NCI-H2196 treated with DMSO at 0.1 percent for 48 hours (cell line): ENCODE measurements around the gene ELAVL1.
A peak's percentile ranks its signal among the peaks of the same experiment; 100 is the strongest.
"Not testable (repeated sequence)": the region's sequence is repeated elsewhere in the genome, so short reads cannot be mapped to it uniquely, and the experiment has no call there.

ENCODE experiments used
- DNase-seq: peaks from one replicate; lab custom pipeline; 2025; ENCODE audit not compliant: unreplicated experiment; lab: John Stamatoyannopoulos, UW

The ELAVL1 gene

GRCh38 chr19:7924241-7924640, 81.2 kb downstream of the ELAVL1 start:
- DNase-seq = no peak

GRCh38 chr19:7923295-7924191, 81.9 kb downstream of the ELAVL1 start:
- no peak for DNase-seq

- no peak for DNase-seq
Measured at GRCh38 chr19:7922836-7923195, 82.6 kb downstream of the ELAVL1 start.

- no peak for DNase-seq
Measured at GRCh38 chr19:7921967-7922835, 83.2 kb downstream of the ELAVL1 start.

GRCh38 chr19:7921302-7921966, 84.0 kb downstream of the ELAVL1 start:
- no peak for DNase-seq

GRCh38 chr19:7920519-7921301, 84.7 kb downstream of the ELAVL1 start:
- DNase-seq = peak; percentile 97

- peak; percentile 93 for DNase-seq
Measured at GRCh38 chr19:7919610-7920518, 85.6 kb downstream of the ELAVL1 start, which contains the start of gene SNAPC2. Gene SNAPC2, plus strand, starts transcription at chr19:7920338. Its CDS starts 29 bp downstream, at chr19:7920367.

- DNase-seq = no peak
Measured at GRCh38 chr19:7918615-7919421, 86.6 kb downstream of the ELAVL1 start.

- DNase-seq = not testable (repeated sequence)
Measured at GRCh38 chr19:7918062-7918614, 87.3 kb downstream of the ELAVL1 start.

- DNase-seq = no peak
Measured at GRCh38 chr19:7917267-7918061, 88.0 kb downstream of the ELAVL1 start.

- DNase-seq = no peak
Measured at GRCh38 chr19:7916955-7917266, 88.5 kb downstream of the ELAVL1 start.

GRCh38 chr19:7916103-7916954, 89.1 kb downstream of the ELAVL1 start:
- peak; percentile 9 for DNase-seq

- DNase-seq = no peak
Measured at GRCh38 chr19:7915250-7916102, 90.0 kb downstream of the ELAVL1 start.

GRCh38 chr19:7914598-7915045, 90.8 kb downstream of the ELAVL1 start, which contains the start of gene TGFBR3L:
Gene TGFBR3L, plus strand, starts transcription at chr19:7914830.
- DNase-seq = no peak

- DNase-seq = no peak
Measured at GRCh38 chr19:7914099-7914498, 91.3 kb downstream of the ELAVL1 start.

GRCh38 chr19:7913652-7914051, 91.8 kb downstream of the ELAVL1 start:
- DNase-seq = no peak
